Activated T-cell treated with anti-CD3 and anti-CD28 coated beads, Interleukin-2, amount 50 U/mL, for 72 hours (primary cell): ENCODE measurements around the gene ANAPC4. TPM values are rescaled to one million over a fixed set of nuclear protein-coding genes. Genes with fewer than 3 reads are reported as not detected.
A peak's percentile ranks its signal among the peaks of the same experiment; 100 is the strongest.

Source experiments
- ATAC-seq, 2 donors: fragments of 150-1000 bp; cut with Tn5 transposase; replicated peaks in 1 of 2; 2 replicates each; pipeline ENCODE4 v1.10.0; 2021; ENCODE audit warnings: moderate library complexity in 2 of 2, mild to moderate bottlenecking in 1 of 2
- DNase-seq, 2 donors: peaks; one replicate each; pipeline ENCODE4 v3.0.0; 2021 to 2022; ENCODE audit warnings: mixed read lengths in 1 of 2
- H3K27ac Mint-ChIP-seq: one replicate; pipeline ENCODE4 v1.8.0; 2022; ENCODE audit warnings: mild to moderate bottlenecking, moderate library complexity, mixed read lengths
- H3K27me3 Mint-ChIP-seq: one replicate; pipeline ENCODE4 v1.8.0; 2022; ENCODE audit warnings: low read depth, mixed read lengths
- H3K36me3 Mint-ChIP-seq, 2 donors: one replicate each; pipeline ENCODE4 v1.8.0; 2022; ENCODE audit warnings: mixed read lengths in 2 of 2, mild to moderate bottlenecking in 1 of 2; ENCODE audit not compliant: insufficient read depth in 2 of 2
- H3K4me1 Mint-ChIP-seq: one replicate; pipeline ENCODE4 v1.8.0; 2022; ENCODE audit warnings: low read depth, mixed read lengths
- H3K4me3 Mint-ChIP-seq, 2 donors: one replicate each; pipeline ENCODE4 v1.8.0; 2022; ENCODE audit warnings: mild to moderate bottlenecking in 2 of 2, mixed read lengths in 2 of 2, moderate library complexity in 2 of 2
- H3K9me3 Mint-ChIP-seq, 2 donors: one replicate each; pipeline ENCODE4 v1.8.0; 2022; ENCODE audit warnings: mixed read lengths in 2 of 2
- total RNA-seq, 2 donors: library from RNA; stranded (reverse); gene quantifications; one replicate each; pipeline ENCODE4 v1.2.3, GENCODE V29; 2022

Gene ANAPC4
- total RNA-seq, 2 donors from 2014 or later, result 37.9 to 43.2 TPM

DNA sequence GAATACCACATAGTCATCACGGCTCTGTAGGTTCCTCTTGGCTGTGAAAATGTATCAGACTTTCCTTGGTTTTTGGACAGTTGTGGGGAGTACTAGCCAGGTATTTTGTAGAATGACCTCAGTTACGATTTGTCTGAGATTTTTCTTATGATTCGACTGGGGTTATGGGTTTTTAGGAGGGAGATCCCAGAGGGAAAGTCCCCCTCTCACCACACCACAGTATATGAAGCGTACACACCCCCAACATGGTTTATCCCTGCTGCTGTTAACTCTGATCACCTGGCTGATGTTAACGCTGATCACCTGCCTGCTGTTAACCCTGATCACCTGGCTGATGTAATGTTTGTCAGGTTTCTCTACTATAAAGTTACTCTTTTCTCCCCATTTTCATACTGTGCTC, 72.6 kb downstream of the ANAPC4 start:
- DNase-seq, result no peak
- no peaks in the 10 kb centered on the region for H3K9me3 Mint-ChIP-seq
- H3K36me3 Mint-ChIP-seq, result no peaks in the 10 kb centered on the region
- ATAC-seq, result peak; percentile 58 to 62
- no peaks in the 10 kb centered on the region for H3K27me3 Mint-ChIP-seq
- H3K4me3 Mint-ChIP-seq, result no peak overlapping the region
- no peak overlapping the region for H3K27ac Mint-ChIP-seq
- peaks cover 11% of the 10 kb centered on the region for H3K4me1 Mint-ChIP-seq

DNA sequence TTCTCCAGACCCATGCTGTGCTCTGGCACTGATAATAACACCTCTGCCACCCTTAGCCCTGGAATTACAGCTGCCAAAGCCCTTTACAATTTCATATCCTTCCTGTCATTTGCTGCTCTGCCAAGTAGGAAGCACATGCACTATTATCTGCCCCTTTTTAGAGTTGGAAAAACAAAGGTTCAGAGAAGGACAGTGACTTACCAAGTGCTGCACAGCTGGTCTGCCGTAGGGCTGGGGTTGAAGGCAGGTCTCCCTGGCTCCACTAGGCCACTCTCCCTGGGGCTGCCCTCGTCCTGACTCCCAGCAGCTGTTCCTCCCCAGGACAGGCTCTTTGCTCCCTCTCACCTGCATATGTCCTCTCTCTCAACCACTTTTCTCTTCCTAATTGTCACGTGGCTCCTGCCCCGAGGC, 73.4 kb downstream of the ANAPC4 start:
- Mint-ChIP-seq H3K27ac (no peak overlapping the region), H3K36me3 (no peaks in the 10 kb centered on the region), H3K9me3 (no peaks in the 10 kb centered on the region), H3K27me3 (no peaks in the 10 kb centered on the region), H3K4me3 (no peak overlapping the region), H3K4me1 (peaks cover 11% of the 10 kb centered on the region)
- ATAC-seq, result no peak
- no peak for DNase-seq

DNA sequence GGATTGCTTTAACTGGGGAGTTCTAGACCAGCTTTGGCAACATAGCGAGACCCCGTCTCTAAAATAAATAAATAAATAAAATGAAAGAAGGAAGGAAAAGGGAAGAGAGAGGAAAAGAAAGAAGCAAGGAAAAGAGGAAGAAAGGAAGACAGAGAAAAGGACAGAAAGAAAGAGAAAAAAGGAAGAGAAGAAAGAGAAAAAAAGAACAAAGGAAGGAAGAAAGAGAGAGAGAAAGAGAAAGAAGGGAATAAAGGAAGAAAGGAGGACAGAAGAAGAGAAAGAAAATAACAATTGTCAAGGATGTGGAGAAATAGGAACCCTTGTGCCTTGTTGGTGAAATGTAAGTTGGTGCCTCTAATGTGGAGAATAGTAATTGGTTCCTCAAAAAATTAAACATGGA, 74.6 kb downstream of the ANAPC4 start:
- ATAC-seq, result no peak
- Mint-ChIP-seq H3K27me3 (no peaks in the 10 kb centered on the region), H3K4me3 (no peak overlapping the region), H3K9me3 (no peaks in the 10 kb centered on the region), H3K4me1 (peaks cover 11% of the 10 kb centered on the region), H3K27ac (no peak overlapping the region), H3K36me3 (no peaks in the 10 kb centered on the region)
- DNase-seq, result no peak

DNA sequence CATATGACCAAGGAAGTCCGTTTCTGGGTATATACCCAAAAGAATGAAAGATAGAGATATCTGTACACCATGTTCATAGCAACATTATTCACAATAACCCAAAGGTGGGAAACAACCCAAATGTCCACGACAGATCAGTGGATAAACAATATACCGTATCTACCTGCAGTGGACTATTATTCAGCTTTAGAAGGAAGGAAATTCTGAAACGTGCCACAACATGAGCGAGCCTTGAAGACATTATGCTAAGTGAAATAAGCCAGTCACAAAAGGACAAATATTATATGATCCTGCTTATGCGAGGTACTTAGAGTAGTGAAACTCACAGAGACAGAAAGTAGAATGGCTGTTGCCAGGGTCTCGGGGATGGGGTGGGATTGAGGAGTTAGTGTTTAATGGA, 75.0 kb downstream of the ANAPC4 start:
- ATAC-seq, result no peak
- H3K9me3 Mint-ChIP-seq, result no peaks in the 10 kb centered on the region
- no peak overlapping the region for H3K4me3 Mint-ChIP-seq
- H3K4me1 Mint-ChIP-seq, result peaks cover 11% of the 10 kb centered on the region
- no peaks in the 10 kb centered on the region for H3K36me3 Mint-ChIP-seq
- no peak overlapping the region for H3K27ac Mint-ChIP-seq
- DNase-seq, result no peak
- no peaks in the 10 kb centered on the region for H3K27me3 Mint-ChIP-seq

DNA sequence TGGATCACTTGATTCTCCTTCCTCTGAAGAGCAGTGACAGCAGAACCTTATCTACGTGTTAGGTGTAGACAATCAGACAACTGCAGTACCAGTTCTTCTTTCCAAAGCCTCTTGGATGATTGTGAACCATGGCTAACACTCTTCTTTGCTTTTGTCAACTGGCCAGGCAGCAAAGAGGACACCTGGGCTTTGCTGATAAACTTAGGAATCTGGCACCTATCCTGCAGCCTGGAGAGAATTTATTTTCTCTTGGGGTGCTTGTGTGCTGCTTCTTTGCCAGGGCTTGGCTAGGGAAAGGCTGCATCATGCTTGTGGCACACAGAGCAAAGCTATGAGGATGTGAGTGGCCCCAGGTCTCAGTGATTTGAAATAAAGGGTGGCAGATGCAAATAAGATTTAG, 77.4 kb downstream of the ANAPC4 start:
- DNase-seq, result no peak
- Mint-ChIP-seq H3K27me3 (no peaks in the 10 kb centered on the region), H3K4me3 (no peak overlapping the region), H3K27ac (no peak overlapping the region), H3K9me3 (no peaks in the 10 kb centered on the region), H3K36me3 (no peaks in the 10 kb centered on the region), H3K4me1 (peaks cover 7% of the 10 kb centered on the region)
- ATAC-seq, result no peak

DNA sequence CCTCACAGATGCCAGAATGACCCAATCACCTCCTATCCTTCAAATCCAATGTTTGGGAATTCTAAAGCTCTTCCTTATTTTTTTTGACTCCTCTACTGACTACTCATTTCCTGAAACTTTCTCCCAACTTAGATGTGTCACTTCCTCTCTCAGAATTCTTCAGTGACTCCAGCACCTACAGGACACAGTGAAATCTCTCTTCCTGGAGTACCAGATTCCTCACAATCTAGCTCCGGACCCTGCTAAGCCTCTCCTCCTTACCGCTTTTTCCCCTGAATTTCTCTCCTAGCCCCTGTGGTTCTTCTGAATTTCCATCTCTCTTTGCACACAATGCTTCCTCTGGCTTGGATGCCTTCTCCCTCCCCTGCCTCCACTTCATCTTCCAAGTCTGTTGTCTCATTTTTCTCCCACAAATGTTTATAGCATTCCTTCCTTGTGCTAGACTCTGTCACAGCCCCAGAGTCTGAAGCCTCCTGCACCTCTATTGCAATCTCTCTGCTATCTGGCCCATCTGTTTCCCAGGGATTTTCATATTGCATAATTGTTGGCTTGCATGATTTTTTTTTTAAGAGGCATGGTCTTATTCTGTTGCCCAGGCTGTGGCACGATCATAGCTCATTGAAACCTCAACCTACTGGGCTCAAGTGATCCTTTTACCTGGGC, 80.1 kb downstream of the ANAPC4 start:
- Mint-ChIP-seq H3K27me3 (no peaks in the 10 kb centered on the region), H3K9me3 (no peaks in the 10 kb centered on the region), H3K36me3 (no peaks in the 10 kb centered on the region), H3K4me3 (no peak overlapping the region), H3K4me1 (no peaks in the 10 kb centered on the region), H3K27ac (no peak overlapping the region)
- DNase-seq (no peak), ATAC-seq (no peak)

DNA sequence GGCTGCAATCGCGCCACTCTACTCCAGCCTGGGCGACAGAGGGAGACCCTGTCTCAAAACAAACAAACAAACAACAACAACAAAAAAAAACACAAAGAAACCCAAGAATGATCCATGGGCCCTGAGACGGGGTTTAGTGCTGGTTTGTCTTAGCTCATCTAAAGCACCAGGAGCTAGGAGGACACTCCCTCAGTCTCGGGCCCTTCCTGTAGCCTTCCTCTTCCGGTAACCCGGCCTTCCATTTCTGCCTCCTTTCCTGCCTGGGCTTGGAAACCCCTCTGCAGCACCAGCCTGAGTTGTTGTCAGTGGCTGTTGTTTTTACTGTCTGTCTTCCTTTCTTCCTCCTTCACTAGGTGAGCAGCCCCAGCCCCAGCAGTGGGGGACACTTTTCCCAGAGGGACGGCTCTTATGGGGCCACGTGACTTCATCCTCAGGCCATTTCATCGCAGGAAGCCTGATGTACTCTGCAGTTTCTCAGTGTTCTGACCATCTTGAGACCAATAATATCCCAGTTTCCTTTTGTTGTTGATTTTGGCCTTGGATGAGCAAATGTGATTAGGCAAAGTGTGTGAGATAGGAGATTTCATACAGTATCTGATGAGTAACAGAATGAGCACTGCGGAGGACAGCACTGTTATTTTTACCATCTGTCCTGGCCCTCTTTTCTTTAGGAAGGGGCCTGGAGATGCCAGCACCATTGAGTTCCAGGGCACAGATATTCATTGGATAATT, 90.1 kb downstream of the ANAPC4 start:
- no peak overlapping the region for H3K27ac Mint-ChIP-seq
- H3K9me3 Mint-ChIP-seq, result peaks cover 3 to 6% of the 10 kb centered on the region in 2 donors
- DNase-seq (no peak), ATAC-seq (no peak)
- H3K4me3 Mint-ChIP-seq, result no peak overlapping the region
- H3K4me1 Mint-ChIP-seq, result no peaks in the 10 kb centered on the region
- H3K36me3 Mint-ChIP-seq, result peaks cover 0 to 1% of the 10 kb centered on the region in 2 donors
- H3K27me3 Mint-ChIP-seq, result no peaks in the 10 kb centered on the region

DNA sequence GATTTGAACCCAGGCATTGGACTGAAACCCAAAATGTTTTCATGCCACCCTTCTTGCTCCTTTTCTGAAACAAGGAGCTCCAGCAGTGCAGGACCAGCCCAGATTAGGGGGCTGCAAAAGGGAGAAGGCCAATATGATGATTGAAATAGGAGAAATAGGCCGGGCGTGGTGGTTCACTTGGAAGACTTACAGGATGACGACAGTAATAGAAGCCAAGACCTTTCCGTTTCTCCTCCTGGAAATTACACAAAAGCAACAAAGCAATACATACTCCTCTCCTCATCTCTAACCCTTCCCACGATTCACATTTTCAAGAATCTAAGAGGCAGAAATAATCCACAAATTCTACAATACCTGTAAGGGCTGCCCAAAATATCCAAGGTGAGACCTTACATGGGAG, 90.8 kb downstream of the ANAPC4 start:
- ATAC-seq (no peak), DNase-seq (no peak)
- Mint-ChIP-seq H3K4me3 (no peak overlapping the region), H3K4me1 (no peaks in the 10 kb centered on the region), H3K9me3 (peaks cover 3 to 6% of the 10 kb centered on the region in 2 donors), H3K27me3 (no peaks in the 10 kb centered on the region), H3K36me3 (peaks cover 0 to 1% of the 10 kb centered on the region in 2 donors), H3K27ac (no peak overlapping the region)

Other genes with a start within 250 kb of the ANAPC4 start
- 10 to 100 TPM; 21.6 to 27.9 TPM for gene SEPSECS, start 216.8 kb upstream of the ANAPC4 start, total RNA-seq
- 10 to 100 TPM; 29.5 to 32.5 TPM for gene PI4K2B, start 143.2 kb upstream of the ANAPC4 start, total RNA-seq
- 10 to 100 TPM; 14.1 to 16.8 TPM for gene ZCCHC4, start 64.5 kb upstream of the ANAPC4 start, total RNA-seq